Gastroesophageal sphincter (tissue), 3 donors: Measurements from ENCODE around the gene DPYSL4.

Experiments used
- CTCF ChIP-seq, 4 experiments: fragments of 200-600 bp in 2 of 4; fragments of 450-650 bp in 2 of 4; sonication (generic) in 1 of 4; IDR thresholded peaks; one replicate each; pipeline ENCODE4 v1.5.1; 2017 to 2019; ENCODE audit warnings: antibody characterized with exemption in 4 of 4, mild to moderate bottlenecking in 2 of 4, moderate library complexity in 2 of 4
- POLR2A ChIP-seq, 2 donors: fragments of 450-650 bp; IDR thresholded peaks; one replicate each; pipeline ENCODE4 v1.6.1; 2017; ENCODE audit warnings: antibody characterized with exemption in 2 of 2, mild to moderate bottlenecking in 2 of 2, moderate library complexity in 1 of 2
- POLR2AphosphoS5 ChIP-seq: sonication (generic); formaldehyde crosslinking; IDR thresholded peaks from one replicate; pipeline ENCODE4 v1.6.1; 2017; ENCODE audit warnings: antibody characterized with exemption

GRCh38 chr10:132189810-132190422, 3.2 kb downstream of the DPYSL4 start:
- TF ChIP-seq CTCF (IDR thresholded peaks at IDR 0.05): no peak
- TF ChIP-seq POLR2A (IDR thresholded peaks at IDR 0.05): no peak
- no peak for TF ChIP-seq POLR2AphosphoS5
